ENCODE measurements around the gene FXYD7. TPM values are rescaled to one million over a fixed set of nuclear protein-coding genes. Genes with fewer than 3 reads are reported as not detected.
"Not testable (repeated sequence)": the region's sequence is repeated elsewhere in the genome, so short reads cannot be mapped to it uniquely, and the experiment has no call there.

Gene FXYD7
- polyA plus RNA-seq, 10 donors: 0.42 to 2.4 (median 0.89) TPM

- no peak for DNase-seq
Observed at GRCh38 chr19:35194012-35194984, 51.2 kb downstream of the FXYD7 start.

DNA sequence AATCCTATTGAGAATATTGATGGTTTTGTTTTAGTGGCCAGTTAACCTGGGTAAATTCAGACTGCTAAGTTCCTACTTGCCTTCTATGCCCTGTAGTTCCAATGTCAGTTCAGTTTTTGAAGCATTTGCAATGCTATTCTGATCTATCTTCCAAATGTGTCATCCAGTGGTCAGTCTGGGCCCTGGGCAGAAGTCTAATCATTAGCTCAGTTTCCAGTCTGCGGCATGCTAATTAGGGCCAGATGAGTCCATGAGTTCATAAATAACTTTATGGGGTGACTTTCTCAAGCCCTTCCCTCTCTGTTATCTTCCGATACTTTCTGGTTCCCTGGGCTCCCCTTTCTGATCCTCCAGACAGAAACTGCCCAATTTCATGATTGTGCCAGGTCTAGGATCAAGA lies 52.8 kb downstream of the FXYD7 start:
- DNase-seq: no peak

GRCh38 chr19:35196861-35197260 lies 53.8 kb downstream of the FXYD7 start:
- DNase-seq: not testable (repeated sequence)

DNA sequence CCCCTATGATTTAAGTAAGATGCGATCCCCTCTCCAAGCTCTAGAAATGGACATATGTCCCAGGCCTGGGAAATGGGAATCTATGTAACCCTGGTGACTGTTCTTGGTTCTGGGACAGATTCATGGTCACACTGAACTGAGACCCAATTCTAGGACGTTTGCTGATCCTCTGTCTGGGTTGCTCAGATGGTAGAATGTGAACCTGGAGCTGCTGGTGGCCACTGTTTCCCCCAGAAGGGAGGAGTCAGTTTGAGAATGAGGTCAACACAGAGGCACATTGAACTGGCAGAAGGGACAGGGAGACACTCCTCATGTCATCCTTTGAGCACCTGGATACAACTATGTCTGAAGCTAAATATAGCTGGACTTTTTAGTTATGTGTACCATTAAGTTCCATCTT lies 56.4 kb downstream of the FXYD7 start:
- DNase-seq: no peak

DNA sequence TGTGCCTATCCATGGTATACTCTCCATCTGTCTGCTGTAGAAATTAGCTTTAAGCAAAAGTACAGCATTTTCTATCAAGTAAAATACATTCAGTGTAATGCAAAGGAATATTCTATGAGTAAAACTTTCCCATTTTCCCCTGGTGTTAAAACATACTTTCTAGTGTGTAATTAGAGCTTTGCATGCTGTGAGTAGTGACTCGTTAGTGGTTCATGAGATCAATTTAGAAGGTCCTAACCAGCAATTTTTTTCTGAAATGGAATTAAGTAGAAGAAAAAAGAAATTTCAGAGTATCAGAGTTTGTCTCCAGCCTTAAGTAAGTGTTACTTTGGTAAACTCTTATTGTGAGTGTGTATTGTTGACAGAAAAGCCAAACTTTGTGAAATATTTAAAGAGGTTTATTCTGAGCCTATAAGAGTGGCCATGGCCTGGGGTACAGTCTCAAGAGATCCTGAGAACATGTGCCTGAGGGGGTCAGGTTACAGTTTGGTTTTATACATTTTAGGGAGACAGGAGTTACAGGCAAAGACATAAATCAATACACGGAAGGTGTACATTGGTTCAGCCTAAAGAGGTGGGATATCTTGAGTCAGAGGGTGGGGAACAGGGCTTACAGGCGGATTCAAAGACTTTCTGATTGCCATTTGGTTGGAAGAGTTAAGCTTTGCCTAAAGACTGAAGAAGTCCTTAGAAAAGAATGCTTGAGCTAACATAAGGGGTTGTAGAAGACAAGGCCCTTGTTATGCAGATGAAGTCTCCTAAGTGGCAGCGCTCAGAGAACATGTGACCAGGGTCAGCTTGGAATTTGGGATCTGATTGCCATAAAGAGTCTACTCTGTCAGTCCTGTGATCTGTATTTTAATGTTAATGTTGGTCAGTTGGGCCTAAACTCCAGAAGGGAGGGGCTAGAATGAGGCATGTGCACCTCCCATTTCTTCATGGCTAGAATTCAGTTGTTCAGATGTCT lies 60.0 kb downstream of the FXYD7 start:
- no peak for DNase-seq

Other genes with a start within 250 kb of the FXYD7 start
- gene ZNF30, start 216.4 kb upstream of the FXYD7 start, polyA plus RNA-seq (ENCODE audit: insufficient read length in 10 of 10): 1 to 10 TPM; 2.7 to 5.7 (median 4.2) TPM
- 1 to 10 TPM; 1.9 to 4.9 (median 3.0) TPM for gene ZNF792, start 179.0 kb upstream of the FXYD7 start, polyA plus RNA-seq (ENCODE audit: insufficient read length in 10 of 10)
- 10 to 100 TPM; 33.1 to 46.6 (median 37.1) TPM for gene GRAMD1A, start 142.9 kb upstream of the FXYD7 start, polyA plus RNA-seq (ENCODE audit: insufficient read length in 10 of 10)
- gene SCN1B, start 112.8 kb upstream of the FXYD7 start, polyA plus RNA-seq (ENCODE audit: insufficient read length in 10 of 10): 1 to 10 TPM; 1.9 to 7.8 (median 4.5) TPM
- under 1 TPM in 8 of 10 donors, not detected in 2; 0.09 to 0.91 (median 0.41) TPM for gene HPN, start 101.5 kb upstream of the FXYD7 start, polyA plus RNA-seq (ENCODE audit: insufficient read length in 10 of 10)
- gene FXYD3, start 27.4 kb upstream of the FXYD7 start, polyA plus RNA-seq (ENCODE audit: insufficient read length in 10 of 10): 10 to 100 TPM in 2 of 10 donors, 1 to 10 TPM in 1, under 1 TPM in 3, not detected in 4; 0.34 to 12.8 (median 0.80) TPM
- 10 to 100 TPM in 8 of 10 donors, 1 to 10 TPM in 2; 9.1 to 15.8 (median 11.1) TPM for gene LGI4, start 8.2 kb upstream of the FXYD7 start, polyA plus RNA-seq (ENCODE audit: insufficient read length in 10 of 10)
- gene FXYD1, start 4.4 kb upstream of the FXYD7 start, polyA plus RNA-seq (ENCODE audit: insufficient read length in 10 of 10): 100 to 1,000 TPM; 138 to 257 (median 215) TPM
- gene FXYD5, start 11.5 kb downstream of the FXYD7 start, polyA plus RNA-seq (ENCODE audit: insufficient read length in 10 of 10): 10 to 100 TPM; 16.8 to 41.1 (median 22.9) TPM
- under 1 TPM in 1 of 10 donors, not detected in 9; 0.19 TPM for gene FAM187B, start 85.5 kb downstream of the FXYD7 start, polyA plus RNA-seq (ENCODE audit: insufficient read length in 10 of 10)
- 1 to 10 TPM; 3.6 to 8.6 (median 6.1) TPM for gene LSR, start 105.7 kb downstream of the FXYD7 start, polyA plus RNA-seq (ENCODE audit: insufficient read length in 10 of 10)
- gene USF2, start 125.7 kb downstream of the FXYD7 start, polyA plus RNA-seq (ENCODE audit: insufficient read length in 10 of 10): 100 to 1,000 TPM in 9 of 10 donors, 10 to 100 TPM in 1; 94.8 to 113 (median 107) TPM
- gene HAMP, start 139.3 kb downstream of the FXYD7 start, polyA plus RNA-seq (ENCODE audit: insufficient read length in 10 of 10): under 1 TPM in 4 of 10 donors, not detected in 6; 0.05 to 0.28 (median 0.15) TPM
- 1 to 10 TPM in 2 of 10 donors, under 1 TPM in 8; 0.32 to 2.2 (median 0.48) TPM for gene MAG, start 148.9 kb downstream of the FXYD7 start, polyA plus RNA-seq (ENCODE audit: insufficient read length in 10 of 10)
- 1 to 10 TPM in 6 of 10 donors, under 1 TPM in 4; 0.39 to 7.4 (median 1.2) TPM for gene CD22, start 185.9 kb downstream of the FXYD7 start, polyA plus RNA-seq (ENCODE audit: insufficient read length in 10 of 10)
- under 1 TPM in 1 of 10 donors, not detected in 9; 0.10 TPM for gene FFAR1, start 204.6 kb downstream of the FXYD7 start, polyA plus RNA-seq (ENCODE audit: insufficient read length in 10 of 10)
- gene FFAR3, start 215.2 kb downstream of the FXYD7 start, polyA plus RNA-seq (ENCODE audit: insufficient read length in 10 of 10): under 1 TPM in 5 of 10 donors, not detected in 5; 0.13 to 0.28 (median 0.21) TPM
- under 1 TPM in 1 of 10 donors, not detected in 9; 0.07 TPM for gene GPR42, start 227.8 kb downstream of the FXYD7 start, polyA plus RNA-seq (ENCODE audit: insufficient read length in 10 of 10)